GM21528 (cell line): Measurements from ENCODE around the gene FSTL5.
"Not testable (repeated sequence)": the region's sequence is repeated elsewhere in the genome, so short reads cannot be mapped to it uniquely, and the experiment has no call there.

Experiments used
- ATAC-seq: cut with Tn5 transposase; IDR thresholded peaks from one replicate; pipeline ENCODE4 v1.9.1; 2021; ENCODE audit warnings: mild to moderate bottlenecking, moderate library complexity; ENCODE audit not compliant: unreplicated experiment, low FRiP score

FSTL5 gene

GRCh38 chr4:162104459-162105124 is 59.2 kb downstream of the FSTL5 start:
- ATAC-seq = no peak

- not testable (repeated sequence) for ATAC-seq
Measured at GRCh38 chr4:162103908-162104307, 59.9 kb downstream of the FSTL5 start.

GRCh38 chr4:162102713-162103112 is 61.1 kb downstream of the FSTL5 start:
- no peak for ATAC-seq

GRCh38 chr4:162101337-162101736 is 62.5 kb downstream of the FSTL5 start:
- ATAC-seq = no peak

- no peak for ATAC-seq
Measured at GRCh38 chr4:162075726-162076125, 88.1 kb downstream of the FSTL5 start.

GRCh38 chr4:162061214-162061613 is 102.6 kb downstream of the FSTL5 start:
- ATAC-seq = no peak

GRCh38 chr4:162059656-162060055 is 104.1 kb downstream of the FSTL5 start:
- no peak for ATAC-seq

GRCh38 chr4:162056990-162057389 is 106.8 kb downstream of the FSTL5 start:
- no peak for ATAC-seq

- no peak for ATAC-seq
Measured at GRCh38 chr4:162046135-162046534, 117.7 kb downstream of the FSTL5 start.

- no peak for ATAC-seq
Measured at GRCh38 chr4:162038112-162038511, 125.7 kb downstream of the FSTL5 start.

GRCh38 chr4:162017863-162018262 is 145.9 kb downstream of the FSTL5 start:
- ATAC-seq = no peak

GRCh38 chr4:162016991-162017390 is 146.8 kb downstream of the FSTL5 start:
- ATAC-seq = no peak

GRCh38 chr4:162016219-162016618 is 147.6 kb downstream of the FSTL5 start:
- ATAC-seq = no peak

GRCh38 chr4:162015090-162015489 is 148.7 kb downstream of the FSTL5 start:
- no peak for ATAC-seq

GRCh38 chr4:162011089-162011488 is 152.7 kb downstream of the FSTL5 start:
- no peak for ATAC-seq

GRCh38 chr4:162010362-162010761 is 153.4 kb downstream of the FSTL5 start:
- no peak for ATAC-seq

- no peak for ATAC-seq
Measured at GRCh38 chr4:161992317-161992716, 171.5 kb downstream of the FSTL5 start.

GRCh38 chr4:161991811-161992210 is 172.0 kb downstream of the FSTL5 start:
- ATAC-seq = no peak

GRCh38 chr4:161990721-161991120 is 173.1 kb downstream of the FSTL5 start:
- no peak for ATAC-seq

- no peak for ATAC-seq
Measured at GRCh38 chr4:161988946-161989345, 174.9 kb downstream of the FSTL5 start.

- ATAC-seq = no peak
Measured at GRCh38 chr4:161987611-161988010, 176.2 kb downstream of the FSTL5 start.

GRCh38 chr4:161952382-161952781 is 211.4 kb downstream of the FSTL5 start:
- no peak for ATAC-seq
